HS-27A (cell line): ENCODE results near the gene NXNL1.
"Not testable (repeated sequence)": the region's sequence is repeated elsewhere in the genome, so short reads cannot be mapped to it uniquely, and the experiment has no call there.

Source experiments
- DNase-seq: peaks from one replicate; pipeline ENCODE4 v3.0.0-alpha.2; 2012; ENCODE audit warnings: low read depth, missing footprints

Gene NXNL1

DNA sequence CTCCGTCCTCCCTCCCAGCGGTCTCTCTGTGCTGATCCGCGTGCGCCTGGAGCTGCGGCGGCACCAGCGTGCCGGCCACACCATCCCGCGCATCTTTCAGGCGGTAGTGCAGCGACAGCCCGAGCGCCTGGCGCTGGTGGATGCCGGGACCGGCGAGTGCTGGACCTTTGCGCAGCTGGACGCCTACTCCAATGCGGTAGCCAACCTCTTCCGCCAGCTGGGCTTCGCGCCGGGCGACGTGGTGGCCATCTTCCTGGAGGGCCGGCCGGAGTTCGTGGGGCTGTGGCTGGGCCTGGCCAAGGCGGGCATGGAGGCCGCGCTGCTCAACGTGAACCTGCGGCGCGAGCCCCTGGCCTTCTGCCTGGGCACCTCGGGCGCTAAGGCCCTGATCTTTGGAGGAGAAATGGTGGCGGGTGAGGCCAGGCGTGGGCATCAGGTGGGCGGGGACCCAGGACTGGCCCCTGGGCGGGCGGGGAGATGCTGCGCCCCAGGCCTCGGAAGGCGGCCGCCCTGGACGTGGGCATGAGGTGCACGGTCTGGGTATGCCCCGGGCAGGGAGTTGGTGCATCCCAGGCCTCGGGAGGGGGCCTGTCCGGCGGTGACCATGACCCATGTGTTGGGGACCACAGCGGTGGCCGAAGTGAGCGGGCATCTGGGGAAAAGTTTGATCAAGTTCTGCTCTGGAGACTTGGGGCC is 26.0 kb upstream of the NXNL1 start:
- DNase-seq = no peak

DNA sequence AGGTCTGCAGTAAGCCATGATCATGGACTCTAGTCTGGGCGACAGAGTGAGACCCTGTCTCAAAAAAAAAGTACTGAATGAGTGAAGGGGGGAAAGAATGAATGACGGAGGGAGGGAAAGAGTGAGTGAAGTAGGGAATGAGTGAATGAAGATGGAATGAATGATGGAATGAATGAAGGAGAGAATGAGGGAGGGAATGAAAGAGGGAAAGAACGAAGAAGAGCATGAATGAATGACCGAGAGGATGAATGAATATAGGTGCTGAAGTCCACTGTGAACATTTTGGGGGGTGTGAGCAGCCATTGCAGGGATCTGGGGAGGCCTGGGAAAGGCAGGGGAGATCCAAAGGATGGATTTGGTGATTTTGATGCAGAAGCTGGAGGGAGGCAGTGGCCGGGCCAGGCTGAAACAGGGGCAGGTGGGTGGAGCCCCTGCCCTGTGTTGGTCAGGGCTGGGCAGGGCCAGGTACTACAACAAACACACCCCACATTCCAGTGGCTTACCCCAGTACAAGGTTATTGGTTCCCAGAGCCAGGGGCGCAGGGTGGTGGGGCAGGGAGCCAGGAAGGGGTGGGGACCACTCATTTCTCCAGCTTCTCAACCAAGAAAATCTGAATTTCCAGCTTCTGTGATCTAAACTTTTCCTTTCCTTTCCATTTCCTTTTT is 23.9 kb upstream of the NXNL1 start:
- DNase-seq = no peak

DNA sequence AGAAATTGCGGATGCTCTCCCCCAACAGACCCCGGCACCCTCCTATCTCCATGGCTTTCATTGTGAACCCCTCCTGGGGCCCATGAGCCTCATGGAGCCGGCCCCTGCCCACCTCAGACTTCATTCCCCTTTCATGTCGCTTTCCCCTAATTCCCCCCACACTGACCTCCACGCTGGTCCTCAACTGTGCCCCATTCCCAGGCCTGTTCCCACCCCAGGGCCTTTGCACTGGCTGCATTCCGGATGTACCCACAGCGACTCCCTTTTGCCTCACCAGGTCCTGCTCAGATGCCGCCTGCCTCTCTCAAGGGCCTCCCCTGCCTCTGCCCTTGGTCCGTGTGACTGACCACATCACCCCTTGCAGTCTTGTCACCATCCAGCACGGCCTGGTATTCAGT is 22.9 kb upstream of the NXNL1 start:
- DNase-seq = no peak

DNA sequence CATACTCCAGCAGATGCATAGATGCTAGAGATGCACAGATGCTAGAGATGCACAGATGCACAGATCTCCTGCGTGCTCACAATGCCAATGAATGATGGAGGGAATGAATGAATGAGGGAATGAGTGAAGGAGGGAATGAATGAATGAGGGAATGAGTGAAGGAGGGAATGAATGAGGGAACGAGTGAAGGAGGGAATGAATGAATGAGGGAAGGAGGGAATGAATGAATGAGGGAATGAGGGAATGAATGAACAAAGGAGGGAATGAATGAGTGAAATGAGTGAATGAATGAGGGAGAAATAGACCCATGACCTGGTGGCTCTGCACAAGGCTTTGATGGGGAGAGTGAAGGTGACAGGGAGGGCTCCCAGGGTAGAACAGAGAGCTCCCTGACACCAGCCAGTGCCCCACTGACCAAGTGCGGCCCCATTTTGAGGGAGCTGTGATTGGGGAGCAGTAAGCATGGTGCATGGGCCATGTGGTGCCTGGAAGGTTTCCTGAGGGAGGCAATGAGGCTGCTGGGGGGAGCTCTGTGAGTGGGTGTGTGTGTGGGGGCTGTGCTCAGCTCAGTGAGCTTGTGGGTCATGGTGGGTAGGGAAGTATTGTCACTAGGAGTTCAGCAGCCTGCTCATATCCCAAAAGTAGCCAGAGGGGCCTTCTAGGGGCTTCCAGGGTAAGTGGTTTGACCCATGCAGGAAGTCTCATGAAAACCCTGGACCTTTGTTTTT is 22.3 kb upstream of the NXNL1 start:
- no peak for DNase-seq

DNA sequence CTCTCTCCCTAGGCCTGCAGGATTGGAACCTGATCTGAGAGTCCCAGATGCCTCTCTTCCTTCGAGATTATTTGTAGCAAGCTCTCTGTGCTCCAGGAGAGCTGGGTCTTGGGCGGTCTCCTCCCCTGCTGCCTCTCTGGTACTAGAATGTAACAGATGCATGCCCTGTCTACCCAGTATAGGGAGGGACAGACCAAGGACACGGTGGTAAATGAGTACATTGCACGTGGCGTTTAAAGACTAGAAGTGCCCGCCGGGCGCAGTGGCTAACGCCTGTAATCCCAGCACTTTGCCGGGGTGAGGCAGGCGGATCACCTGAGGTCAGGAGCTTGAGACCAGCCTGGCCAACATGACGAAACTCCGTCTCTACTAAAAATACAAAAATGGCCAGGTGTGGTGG is 21.3 kb upstream of the NXNL1 start:
- no peak for DNase-seq

DNA sequence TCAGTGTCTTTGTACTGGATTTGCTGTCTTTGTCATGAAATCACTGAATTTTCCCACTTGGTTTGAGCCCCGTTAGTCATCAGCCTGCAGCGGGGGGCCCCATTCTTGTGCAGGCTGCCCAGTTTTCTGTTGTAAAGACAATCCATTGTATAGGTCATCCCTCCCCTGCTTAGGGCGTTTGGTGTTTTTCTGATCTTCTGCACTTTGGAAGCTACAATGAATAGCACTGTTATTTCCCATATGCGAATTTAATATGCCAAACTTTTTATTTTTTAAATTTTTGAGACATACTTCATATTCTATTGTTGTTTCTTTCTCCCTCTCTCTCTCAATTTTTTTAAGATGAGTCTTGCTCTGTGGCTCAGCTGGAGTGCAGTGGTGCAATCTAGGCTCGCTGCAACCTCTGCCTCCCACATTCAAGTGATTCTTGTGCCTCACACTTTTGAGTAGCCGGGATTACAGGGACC is 18.6 kb upstream of the NXNL1 start:
- DNase-seq = no peak

DNA sequence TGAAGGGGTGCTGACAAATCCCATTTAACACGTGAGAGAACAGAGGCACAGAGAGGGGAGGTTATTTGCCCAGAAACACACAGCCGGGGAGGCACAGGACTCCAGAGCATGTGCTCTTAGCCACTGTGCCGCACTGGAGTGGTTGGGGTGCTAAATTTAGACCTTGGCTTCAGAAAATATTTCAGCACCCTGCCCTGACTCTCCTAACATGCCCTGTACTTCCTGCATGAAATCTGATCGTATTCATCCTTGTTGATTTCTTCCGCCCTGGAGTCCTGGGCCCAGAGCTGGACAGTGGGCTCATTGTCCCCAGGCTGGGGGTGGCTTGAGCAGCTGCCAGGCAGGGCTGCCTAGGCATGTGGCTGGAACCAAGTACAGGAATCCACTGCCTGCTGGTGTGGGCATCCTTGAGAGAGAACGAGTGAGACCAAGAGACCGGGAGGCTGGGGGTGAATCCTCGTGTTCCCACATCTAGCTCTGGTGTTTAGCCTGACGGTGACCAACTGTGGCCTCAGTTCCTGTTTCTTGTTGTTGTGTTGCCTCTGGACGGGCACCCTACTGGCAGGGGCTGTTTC is 14.9 kb upstream of the NXNL1 start:
- DNase-seq = no peak

DNA sequence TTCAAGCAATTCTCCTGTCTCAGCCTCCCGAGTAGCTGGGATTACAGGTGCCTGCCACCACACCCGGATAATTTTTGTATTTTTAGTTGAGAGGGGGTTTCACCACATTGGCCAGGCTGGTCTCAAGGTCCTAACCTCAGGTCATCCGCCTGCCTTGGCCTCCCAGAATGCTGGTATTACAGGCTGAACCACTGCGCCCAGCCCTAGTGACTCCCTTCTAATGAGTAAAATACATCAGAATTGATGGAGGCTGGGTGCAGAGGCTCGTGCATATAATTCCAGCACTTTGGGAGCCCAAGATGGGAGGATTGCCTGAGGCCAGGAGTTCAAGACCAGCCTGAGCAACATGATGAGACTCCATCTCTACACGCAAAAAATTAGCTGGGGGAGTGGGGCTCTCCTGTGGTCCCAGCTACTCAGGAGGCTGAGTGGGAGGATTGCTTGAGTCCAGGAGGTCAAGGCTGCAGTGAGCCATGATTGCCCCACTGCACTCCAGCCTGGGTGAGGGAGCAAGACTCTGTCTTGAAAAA is 14.3 kb upstream of the NXNL1 start:
- not testable (repeated sequence) for DNase-seq

DNA sequence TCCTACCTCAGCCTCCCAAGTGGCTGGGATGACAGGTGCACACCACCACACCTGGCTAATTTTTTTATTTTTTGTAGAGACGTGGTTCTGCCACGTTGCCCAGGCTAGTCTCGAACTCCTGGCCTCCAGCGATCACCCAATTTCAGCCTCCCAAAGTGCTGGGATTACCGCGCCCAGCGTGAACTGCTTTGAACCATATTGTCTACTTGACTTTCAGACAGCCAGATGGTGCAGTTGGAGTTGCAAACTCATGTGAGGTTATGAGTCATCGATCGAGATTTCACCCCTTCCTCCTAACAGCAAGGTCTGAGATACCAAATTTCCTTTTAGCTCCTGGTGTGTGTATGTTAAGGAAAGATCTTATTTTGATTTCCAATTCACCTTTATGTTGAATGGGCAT is 12.3 kb upstream of the NXNL1 start:
- DNase-seq = no peak

DNA sequence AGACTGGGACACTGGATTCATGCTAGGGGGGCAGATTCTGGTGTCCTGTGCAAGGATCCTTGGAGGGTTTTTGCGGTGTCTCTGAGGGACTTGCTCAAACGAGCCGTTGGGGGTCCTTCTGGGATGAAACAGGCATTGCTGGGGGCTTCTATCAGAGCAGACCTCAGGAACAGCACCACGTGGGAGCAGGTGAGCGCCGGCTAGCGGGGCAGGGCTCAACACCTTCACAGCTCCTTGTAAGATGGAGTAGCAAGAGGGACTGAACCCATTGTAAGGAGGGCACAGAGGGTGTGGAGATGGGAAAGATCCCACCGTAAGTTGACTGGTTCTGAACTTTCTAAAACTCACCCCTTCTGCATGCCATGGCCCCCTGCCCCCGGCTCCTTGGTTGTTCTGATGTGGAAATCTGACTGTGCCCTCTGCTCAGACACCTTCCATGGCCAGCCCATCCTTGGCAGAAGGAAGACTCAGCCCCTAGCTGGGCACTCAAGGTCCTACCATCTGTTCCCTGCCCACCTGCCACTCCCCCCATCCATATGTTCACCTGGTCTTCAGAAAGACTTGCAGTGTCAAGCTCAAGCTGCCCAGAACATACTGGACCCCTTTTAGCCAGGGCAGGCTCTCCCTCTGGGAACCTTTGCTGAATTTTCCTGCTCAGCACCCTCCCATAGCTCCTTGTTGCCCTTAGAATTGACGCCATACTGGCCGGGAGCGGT is 10.8 kb upstream of the NXNL1 start:
- no peak for DNase-seq

DNA sequence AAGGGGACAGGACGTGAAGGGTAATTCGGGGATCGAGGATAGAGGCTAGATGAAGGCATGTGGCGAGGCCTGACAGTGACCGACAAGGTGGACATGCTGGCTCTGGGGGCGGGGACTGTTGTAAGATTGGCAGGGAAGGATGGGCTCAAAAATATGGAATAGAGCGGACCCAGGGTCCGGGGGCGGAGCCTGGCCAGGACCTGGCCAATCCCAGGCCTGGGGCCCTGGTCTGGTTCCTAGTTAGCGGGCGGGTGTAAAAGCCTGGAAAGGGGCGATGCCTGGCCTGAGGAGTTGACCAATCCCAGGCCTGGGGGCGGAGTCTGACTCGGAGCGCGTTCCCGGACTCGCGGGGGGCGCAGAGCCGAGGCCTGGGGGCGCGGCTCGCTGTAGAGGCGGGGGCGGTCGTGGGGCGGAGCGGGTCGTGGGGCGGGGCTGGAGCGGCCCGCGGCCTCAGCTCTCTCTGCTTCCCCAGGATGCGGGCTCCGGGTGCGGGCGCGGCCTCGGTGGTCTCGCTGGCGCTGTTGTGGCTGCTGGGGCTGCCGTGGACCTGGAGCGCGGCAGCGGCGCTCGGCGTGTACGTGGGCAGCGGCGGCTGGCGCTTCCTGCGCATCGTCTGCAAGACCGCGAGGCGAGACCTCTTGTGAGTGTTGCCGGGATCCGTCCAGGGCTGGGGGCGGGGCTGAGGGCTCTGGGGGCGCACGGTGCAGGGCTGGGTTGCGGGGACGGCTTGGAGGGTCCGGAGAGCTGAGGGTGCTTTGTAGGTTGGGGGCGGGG is 9.5 kb upstream of the NXNL1 start, which contains the start of gene SLC27A1:
Gene SLC27A1 (plus strand): TSS at position 457 of the 774 bp plus-strand sequence. CDS start 17 bp downstream, at position 474.
- DNase-seq = peak; percentile 96

DNA sequence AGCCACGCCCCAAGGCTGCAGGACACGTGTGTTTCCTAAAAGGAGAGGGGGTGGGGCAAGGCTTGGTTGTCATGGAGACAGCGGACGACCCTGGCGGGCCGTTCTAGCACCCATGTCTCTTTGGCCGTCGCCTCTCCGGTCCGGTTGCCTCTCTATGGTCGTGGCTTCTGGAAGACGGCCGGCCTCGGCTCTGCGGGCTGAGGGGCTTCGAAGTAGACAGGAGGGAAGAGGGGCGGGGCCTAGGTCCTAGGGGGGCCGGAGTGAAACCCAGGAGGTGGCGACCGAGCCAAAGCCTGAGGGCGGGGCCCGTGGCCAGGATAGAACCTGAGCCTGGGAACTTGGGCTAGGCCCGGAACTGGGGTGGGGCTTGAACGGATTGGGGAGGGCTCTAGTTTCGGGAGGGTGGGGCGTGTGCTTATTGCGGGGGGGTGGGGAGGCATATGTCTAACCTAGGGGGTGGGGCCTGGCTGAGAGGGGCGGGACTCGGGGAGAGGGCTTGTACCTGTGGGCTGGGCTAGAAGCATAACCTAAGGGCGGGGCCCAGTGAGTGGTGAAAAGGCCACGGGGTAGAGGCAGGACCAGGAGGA is 8.8 kb upstream of the NXNL1 start:
- peak; percentile 86 for DNase-seq

DNA sequence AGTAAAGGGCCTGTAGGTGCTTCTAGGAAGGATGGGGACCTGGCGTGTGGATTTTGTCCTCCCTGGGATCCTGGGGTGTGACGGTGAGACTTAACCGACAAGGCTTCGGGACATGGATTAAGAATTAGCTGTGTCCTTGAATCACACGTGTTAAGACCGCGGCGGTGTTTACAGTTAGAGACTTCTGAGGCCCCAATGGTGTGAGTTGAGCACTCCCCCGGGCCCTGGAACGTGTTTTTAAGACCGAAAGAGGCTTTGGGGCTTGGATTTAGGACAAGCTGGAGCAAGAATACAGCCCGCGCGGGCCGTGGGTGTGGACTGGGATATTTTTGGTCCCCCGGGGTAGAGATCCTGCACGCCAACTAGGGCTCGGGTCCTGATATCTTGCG is 8.4 kb upstream of the NXNL1 start:
- no peak for DNase-seq

DNA sequence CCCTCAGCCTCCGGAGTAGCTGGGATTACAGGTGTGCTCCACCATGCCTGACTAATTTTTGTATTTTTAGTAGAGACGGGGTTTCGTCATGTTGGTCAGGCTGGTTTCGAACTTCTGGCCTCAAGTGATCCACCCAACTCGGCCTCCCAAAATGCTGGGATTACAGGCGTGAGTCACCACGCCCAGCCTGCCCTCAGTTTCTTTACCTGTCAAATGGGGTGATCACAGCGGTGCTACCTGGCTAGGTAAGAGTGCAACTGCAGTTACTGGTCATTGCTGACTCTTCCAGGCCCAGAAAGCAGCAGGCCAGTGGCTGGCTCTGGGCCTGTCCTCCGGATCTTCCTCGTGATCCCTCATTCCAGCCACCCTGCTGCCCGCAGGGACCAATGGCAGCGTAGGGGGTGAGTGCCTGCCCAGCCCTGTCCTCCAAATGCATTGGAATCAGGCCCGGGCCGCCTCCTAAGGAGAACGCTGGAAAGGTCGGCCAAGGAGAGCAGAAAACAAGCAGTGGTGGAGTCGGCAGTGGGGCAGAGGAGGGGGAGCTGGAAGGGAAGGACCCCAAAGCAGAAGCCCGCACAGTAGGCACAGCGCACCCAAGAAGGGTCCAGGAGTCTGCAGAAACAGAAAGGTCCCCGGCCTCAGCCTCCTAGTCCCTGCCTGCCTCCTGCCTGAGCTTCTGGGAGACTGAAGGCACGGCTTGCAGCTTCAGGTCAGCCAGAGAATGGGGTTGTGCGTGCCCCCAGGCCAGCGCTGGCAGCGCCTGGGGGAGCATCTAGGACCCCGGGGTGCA is 7.8 kb upstream of the NXNL1 start:
- DNase-seq = no peak

DNA sequence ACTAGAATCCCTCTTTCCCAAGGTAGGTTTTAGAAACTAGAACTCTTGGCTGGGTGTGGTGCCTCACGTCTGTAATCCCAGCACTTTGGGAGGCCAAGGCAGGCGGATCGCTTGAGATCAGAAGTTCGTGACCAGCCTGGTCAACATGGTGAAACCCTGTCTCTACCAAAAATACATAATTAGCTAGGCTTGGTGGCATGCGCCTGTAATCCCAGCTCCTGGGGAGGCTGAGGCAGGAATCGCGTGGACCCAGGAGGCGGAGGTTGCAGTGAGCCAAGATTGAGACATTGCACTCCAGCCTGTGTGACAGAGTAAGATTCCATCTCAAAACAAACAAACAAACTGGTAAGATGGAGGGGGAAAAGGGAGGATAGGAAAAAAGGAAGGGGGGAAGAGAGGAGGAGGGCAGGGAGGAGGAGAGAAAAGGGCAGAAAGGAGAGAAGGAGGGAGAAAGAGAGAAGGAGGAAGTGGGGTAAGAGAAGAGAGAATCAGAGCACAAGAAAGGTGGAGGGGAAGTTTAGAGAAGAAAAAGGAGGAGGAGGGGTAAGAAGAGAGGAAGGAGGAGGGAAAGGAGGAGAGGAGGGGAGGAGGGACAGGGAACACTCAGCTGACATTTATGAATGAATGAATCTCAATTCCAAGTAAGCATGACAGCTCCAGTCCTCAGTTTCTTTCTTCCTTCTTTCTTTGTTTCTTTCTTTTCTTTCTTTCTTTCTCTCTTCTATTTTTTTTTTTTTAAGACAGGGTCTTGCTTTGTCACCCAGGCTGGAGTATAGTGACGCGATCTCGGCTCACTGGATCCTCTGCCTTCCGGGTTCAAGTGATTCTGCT is 7.0 kb upstream of the NXNL1 start:
- DNase-seq = no peak

DNA sequence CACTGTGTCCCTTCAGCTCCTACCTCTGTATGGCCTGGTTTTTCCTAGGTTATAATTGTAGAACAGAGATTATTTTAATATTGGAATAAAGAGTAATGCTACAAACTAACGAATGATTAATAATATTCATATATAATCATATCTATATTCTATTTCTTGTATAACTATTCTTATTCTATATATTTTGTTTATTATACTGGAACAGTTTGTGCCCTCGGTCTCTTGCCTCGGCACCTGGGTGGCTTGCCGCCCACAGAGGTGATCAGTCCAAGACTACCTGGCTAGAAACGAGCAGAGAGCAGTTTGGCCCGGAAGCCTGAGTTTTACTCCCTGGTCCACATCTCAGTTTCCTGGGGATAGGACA is 5.7 kb upstream of the NXNL1 start:
- no peak for DNase-seq

DNA sequence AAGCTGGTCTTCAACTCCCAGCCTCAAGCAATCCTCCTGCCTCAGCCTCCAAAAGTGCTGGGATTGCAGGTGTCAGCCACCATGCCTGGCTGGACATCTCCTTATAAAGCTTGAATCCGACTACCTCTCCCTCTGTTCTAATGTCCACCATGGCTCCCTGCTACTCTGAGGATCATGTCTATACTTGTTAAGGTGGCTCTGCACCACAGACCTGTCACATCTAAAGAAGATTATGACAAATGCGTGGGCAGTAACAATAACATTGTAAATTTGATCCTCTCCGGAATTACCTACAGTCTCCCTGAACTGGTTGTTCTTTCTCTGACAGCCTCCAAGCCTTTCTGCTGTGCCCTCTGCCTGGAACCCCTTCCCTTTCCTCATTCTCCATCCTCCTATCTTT is 1.8 kb downstream of the NXNL1 start:
- DNase-seq = no peak

DNA sequence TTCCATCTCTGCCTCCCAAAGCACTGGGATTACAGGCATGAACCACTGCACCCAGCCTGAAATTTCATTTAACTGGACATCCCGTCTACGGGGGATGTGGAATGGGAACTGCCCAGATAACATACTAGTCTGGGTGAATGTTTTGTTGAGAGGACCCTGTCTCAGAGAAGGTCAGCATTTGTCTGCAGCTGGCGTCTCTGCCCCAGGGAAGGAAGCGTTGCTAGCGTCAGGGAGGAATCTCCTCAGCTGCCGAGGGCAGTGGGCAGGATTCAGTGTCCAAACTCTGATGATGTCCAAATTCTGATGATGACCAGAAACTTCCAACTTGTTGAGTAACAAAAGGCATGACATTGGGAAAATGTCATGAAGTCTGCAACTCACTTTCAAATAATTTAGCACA is 3.1 kb downstream of the NXNL1 start:
- no peak for DNase-seq

DNA sequence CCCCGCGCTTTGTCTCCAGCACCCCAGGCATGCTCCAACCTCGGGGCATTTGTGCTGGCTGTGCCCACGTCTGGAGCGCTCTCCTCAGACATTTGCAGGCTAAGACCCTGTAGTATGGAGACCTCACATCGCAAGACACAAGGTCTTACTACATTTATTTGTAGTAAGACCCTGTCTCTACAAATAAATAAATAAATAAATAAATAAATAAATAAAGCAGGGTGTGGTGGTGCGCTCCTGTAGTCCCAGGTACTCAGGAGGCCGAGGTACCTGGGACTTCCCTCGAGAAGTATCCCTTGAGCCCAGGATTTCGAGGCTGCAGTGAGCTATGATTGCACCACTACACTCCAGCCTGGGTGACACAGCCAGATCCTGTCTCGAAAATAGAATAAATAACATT is 4.6 kb downstream of the NXNL1 start:
- DNase-seq = no peak
